MCF 10A (cell line): Measurements from ENCODE around the gene EXO1. TPM values are rescaled to one million over a fixed set of nuclear protein-coding genes. Genes with fewer than 3 reads are reported as not detected.

Source experiments
- BruUV-seq: library from RNA; stranded (reverse); fragments of 400-500 nt; replicated peaks from 2 replicates; lab custom pipeline; 2021; lab: Mats Ljungman, UMichigan
- CTCF ChIA-PET: fragments of 300-600 bp; sonication (Branson Sonifier 250); formaldehyde crosslinking; extraction: SDS; loops from one replicate; lab custom pipeline; 2021; ENCODE audit warnings: antibody characterized with exemption, inconsistent platforms; lab: Yijun Ruan, JAX
- POLR2A ChIA-PET: fragments of 300-600, 350-650 bp; sonication (Branson Sonifier 250); formaldehyde crosslinking; extraction: SDS; loops from one replicate; lab custom pipeline; 2020; ENCODE audit warnings: antibody characterized with exemption, inconsistent platforms; lab: Yijun Ruan, JAX
- DNase-seq: peaks from one replicate; pipeline ENCODE4 v3.0.0-alpha.2; 2018; ENCODE audit not compliant: unreplicated experiment
- H3K27ac Mint-ChIP-seq: one replicate; pipeline ENCODE4 v1.8.0; 2022; ENCODE audit warnings: mild to moderate bottlenecking, low read depth, mixed read lengths; ENCODE audit not compliant: unreplicated experiment
- H3K27me3 Mint-ChIP-seq: one replicate; pipeline ENCODE4 v1.8.0; 2022; ENCODE audit warnings: mixed read lengths; ENCODE audit not compliant: insufficient read depth, unreplicated experiment
- H3K36me3 Mint-ChIP-seq: one replicate; pipeline ENCODE4 v1.8.0; 2022; ENCODE audit warnings: mild to moderate bottlenecking, moderate library complexity, mixed read lengths; ENCODE audit not compliant: insufficient read depth, unreplicated experiment
- H3K4me1 Mint-ChIP-seq: one replicate; pipeline ENCODE4 v1.8.0; 2022; ENCODE audit warnings: mixed read lengths; ENCODE audit not compliant: insufficient read depth, unreplicated experiment
- H3K4me3 Mint-ChIP-seq: one replicate; pipeline ENCODE4 v1.8.0; 2022; ENCODE audit warnings: mild to moderate bottlenecking, moderate library complexity, mixed read lengths; ENCODE audit not compliant: unreplicated experiment
- H3K9me3 Mint-ChIP-seq: one replicate; pipeline ENCODE4 v1.8.0; 2022; ENCODE audit warnings: mixed read lengths; ENCODE audit not compliant: unreplicated experiment
- CTCF ChIP-seq: fragments of 200-600 bp; IDR thresholded peaks from one replicate; pipeline ENCODE4 v1.8.0; 2022; ENCODE audit warnings: antibody characterized with exemption, mild to moderate bottlenecking; ENCODE audit not compliant: unreplicated experiment
- intact Hi-C: fragments of 100-400 bp; cut with micrococcal nuclease; formaldehyde crosslinking; loops from 2 replicates; pipeline ENCODE4 v1.14.1; 2022
- total RNA-seq: library from RNA; stranded (reverse); gene quantifications from 2 replicates; pipeline ENCODE4 v1.2.3, GENCODE V29; 2022

The EXO1 gene
- total RNA-seq, 1 experiment from 2014 or later = 17.5 TPM

- Mint-ChIP-seq H3K27me3 (no peaks in the 10 kb centered on the region), H3K4me1 (no peaks in the 10 kb centered on the region), H3K27ac (no peak overlapping the region), H3K36me3 (no peaks in the 10 kb centered on the region), H3K4me3 (no peak overlapping the region), H3K9me3 (no peaks in the 10 kb centered on the region)
- ChIA-PET POLR2A (interaction anchor here (0.7 to 0.8 kb wide), 2 partner anchors 10 to 17 kb away, joined by 3 read pairs; no protein-coding TSS in a partner anchor), CTCF (interaction anchor here (0.5 to 14.2 kb wide), 7 partner anchors 18 to 1156 kb away, joined by 3 to 255 read pairs (median 4); no protein-coding TSS in a partner anchor)
- TF ChIP-seq CTCF = no peak
- no TSS peak for BruUV-seq
- DNase-seq = no peak
- intact Hi-C loops = no loop called here
Observed at GRCh38 chr1:241891296-241891695, 43.3 kb downstream of the EXO1 start.

- Mint-ChIP-seq H3K4me1 (no peaks in the 10 kb centered on the region), H3K27ac (no peak overlapping the region), H3K27me3 (no peaks in the 10 kb centered on the region), H3K36me3 (no peaks in the 10 kb centered on the region), H3K9me3 (no peaks in the 10 kb centered on the region), H3K4me3 (no peak overlapping the region)
- DNase-seq = no peak
- TF ChIP-seq CTCF = no peak
- ChIA-PET CTCF (interaction anchor here (0.6 to 14.2 kb wide), 9 partner anchors 9 to 1420 kb away, joined by 3 to 255 read pairs (median 6); no protein-coding TSS in a partner anchor), POLR2A (interaction anchor here (0.8 kb wide), 1 partner anchor 34 kb away, joined by 3 read pairs; no protein-coding TSS in a partner anchor)
- intact Hi-C loops = no loop called here
- BruUV-seq = no TSS peak
Observed at GRCh38 chr1:241894016-241894415, 46.0 kb downstream of the EXO1 start.

- no TSS peak for BruUV-seq
- no peak overlapping the region for H3K27ac Mint-ChIP-seq
- intact Hi-C loops = loop anchor here (5.0 kb wide), 1 partner anchor 562 kb away; no protein-coding TSS in a partner anchor
Observed at GRCh38 chr1:241895013-241895412, 47.0 kb downstream of the EXO1 start.

GRCh38 chr1:241896670-241896962 lies 48.6 kb downstream of the EXO1 start:
- Mint-ChIP-seq H3K4me3 (no peak overlapping the region), H3K4me1 (no peaks in the 10 kb centered on the region)
- POLR2A ChIA-PET = interaction anchor here (1.0 to 1.6 kb wide), 3 partner anchors 10 to 119 kb away, joined by 3 to 5 read pairs (median 3); no protein-coding TSS in a partner anchor

More at GRCh38 chr1:241895013-241895412, 47.0 kb downstream of the EXO1 start:
- no peak for DNase-seq
- Mint-ChIP-seq H3K9me3 (no peaks in the 10 kb centered on the region), H3K36me3 (no peaks in the 10 kb centered on the region), H3K27me3 (no peaks in the 10 kb centered on the region), H3K4me3 (no peak overlapping the region), H3K4me1 (no peaks in the 10 kb centered on the region)
- no peak for TF ChIP-seq CTCF
- ChIA-PET CTCF (interaction anchor here (0.6 to 14.2 kb wide), 19 partner anchors 8 to 574 kb away, joined by 3 to 255 read pairs (median 3); partner anchors contain the start of gene MAP1LC3C), POLR2A (interaction anchor here (0.6 kb wide), 1 partner anchor 94 kb away, joined by 3 read pairs; no protein-coding TSS in a partner anchor)

More at GRCh38 chr1:241896670-241896962, 48.6 kb downstream of the EXO1 start:
- no peaks in the 10 kb centered on the region for H3K27me3 Mint-ChIP-seq
- no peaks in the 10 kb centered on the region for H3K9me3 Mint-ChIP-seq
- intact Hi-C loops = loop anchor here (1.0 to 5.0 kb wide), 6 partner anchors 90 to 561 kb away; no protein-coding TSS in a partner anchor
- no peaks in the 10 kb centered on the region for H3K36me3 Mint-ChIP-seq
- no peak overlapping the region for H3K27ac Mint-ChIP-seq
- BruUV-seq = no TSS peak
- CTCF ChIA-PET = interaction anchor here (0.6 to 14.2 kb wide), 43 partner anchors 8 to 1986 kb away, joined by 3 to 255 read pairs (median 5); partner anchors contain the start of genes BECN2 and MAP1LC3C
- TF ChIP-seq CTCF = peak; percentile 5
- DNase-seq = no peak
